Heart left ventricle (tissue), 13 donors: ENCODE measurements around the gene TBL1X.

Experiments
- POLR2A ChIP-seq, 2 donors: fragments of 450-650 bp; IDR thresholded peaks; one replicate each; pipeline ENCODE4 v1.6.1; 2017; ENCODE audit warnings: antibody characterized with exemption in 2 of 2, mild to moderate bottlenecking in 2 of 2, moderate library complexity in 2 of 2
- TF ChIP-seq, protein P1 (sequence below), 12 donors: fragments of 200-600 bp; sonication (generic) in 4 of 12; IDR thresholded peaks; one replicate each; pipeline versions ENCODE4 v1.5.0 to v1.8.0; 2018 to 2022; ENCODE audit warnings: antibody characterized with exemption in 12 of 12, mild to moderate bottlenecking in 5 of 12
- donor health status: ischemic (EF 13 %, LVEDD 7.1; RV severe dilation, severe dysfunction).
- donor health status: DM: no; HTN: yes; CAD: no.
- donor health status: DM: no; HTN: no; CAD: no.
- donor health status: ischemic (EF 25% LVEDD 6.9; RV normal size, moderate dysfunction).
- donor health status: ischemic (EF 25% LVEDD 5.7; RV mildly dilated, moderate dysfunction).
- donor health status: ischemic (EF 35%, LVEDD 5.7; RV mildly dilated, moderate dysfunction).
- donor health status: nonischemic (EF 11% LVEDD 7.7; RV severe dilation, severe dysfunction).
- donor health status: DM: yes; HTN: yes; CAD: no.
- donor health status: PGD.
- donor health status: ischemic (EF 29% LVEDD 5.4; RV normal size, mild dysfunction).
- donor health status: nonischemic (EF 23%, LVEDD 6.1; RV moderate dilation, normal function).

DNA sequence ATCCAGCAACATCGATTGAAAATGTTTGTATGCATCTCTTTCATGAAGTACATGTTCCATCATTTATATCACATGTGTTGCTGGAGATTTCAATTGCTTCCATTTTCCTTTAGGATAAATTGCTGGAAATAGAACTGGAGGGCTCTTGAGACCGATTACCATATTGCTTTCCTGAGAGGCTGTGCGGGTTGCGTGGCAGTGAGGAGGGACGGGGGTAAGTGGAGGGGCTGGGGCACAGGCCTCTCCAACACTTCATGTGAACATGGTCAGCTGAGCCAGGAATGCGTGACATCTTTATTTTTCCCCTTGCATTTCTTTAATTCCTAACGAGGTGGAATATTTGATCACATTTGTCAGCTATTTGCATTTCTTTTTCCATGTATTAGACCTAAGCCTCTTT, 144.6 kb downstream of the TBL1X start:
- TF ChIP-seq, protein P1, sequence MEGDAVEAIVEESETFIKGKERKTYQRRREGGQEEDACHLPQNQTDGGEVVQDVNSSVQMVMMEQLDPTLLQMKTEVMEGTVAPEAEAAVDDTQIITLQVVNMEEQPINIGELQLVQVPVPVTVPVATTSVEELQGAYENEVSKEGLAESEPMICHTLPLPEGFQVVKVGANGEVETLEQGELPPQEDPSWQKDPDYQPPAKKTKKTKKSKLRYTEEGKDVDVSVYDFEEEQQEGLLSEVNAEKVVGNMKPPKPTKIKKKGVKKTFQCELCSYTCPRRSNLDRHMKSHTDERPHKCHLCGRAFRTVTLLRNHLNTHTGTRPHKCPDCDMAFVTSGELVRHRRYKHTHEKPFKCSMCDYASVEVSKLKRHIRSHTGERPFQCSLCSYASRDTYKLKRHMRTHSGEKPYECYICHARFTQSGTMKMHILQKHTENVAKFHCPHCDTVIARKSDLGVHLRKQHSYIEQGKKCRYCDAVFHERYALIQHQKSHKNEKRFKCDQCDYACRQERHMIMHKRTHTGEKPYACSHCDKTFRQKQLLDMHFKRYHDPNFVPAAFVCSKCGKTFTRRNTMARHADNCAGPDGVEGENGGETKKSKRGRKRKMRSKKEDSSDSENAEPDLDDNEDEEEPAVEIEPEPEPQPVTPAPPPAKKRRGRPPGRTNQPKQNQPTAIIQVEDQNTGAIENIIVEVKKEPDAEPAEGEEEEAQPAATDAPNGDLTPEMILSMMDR (IDR thresholded peaks at IDR 0.05): no peak
- no peak for TF ChIP-seq POLR2A (IDR thresholded peaks at IDR 0.05)
